Progenitor cell of endocrine pancreas (in vitro differentiated cells): Measurements from ENCODE around the gene CACNA1B. TPM values are rescaled to one million over a fixed set of nuclear protein-coding genes. Genes with fewer than 3 reads are reported as not detected.

Experiments
- DNase-seq: peaks from one replicate; pipeline ENCODE4 v3.0.0; 2021; ENCODE audit warnings: low spot score; ENCODE audit not compliant: unreplicated experiment
- H3K27ac Mint-ChIP-seq: 2 replicates; pipeline ENCODE4 v1.8.0; 2021; ENCODE audit warnings: mild to moderate bottlenecking, moderate library complexity, mixed read lengths
- H3K27me3 Mint-ChIP-seq: 2 replicates; pipeline ENCODE4 v1.8.0; 2021; ENCODE audit warnings: mixed read lengths
- H3K36me3 Mint-ChIP-seq: 2 replicates; pipeline ENCODE4 v1.8.0; 2022; ENCODE audit warnings: mixed read lengths; ENCODE audit not compliant: insufficient read depth
- H3K4me1 Mint-ChIP-seq: 2 replicates; pipeline ENCODE4 v1.8.0; 2021; ENCODE audit warnings: low read depth, mixed read lengths
- H3K4me3 Mint-ChIP-seq: 2 replicates; pipeline ENCODE4 v1.8.0; 2021; ENCODE audit warnings: low read depth, mild to moderate bottlenecking, moderate library complexity, mixed read lengths
- H3K9me3 Mint-ChIP-seq: 2 replicates; pipeline ENCODE4 v1.8.0; 2021; ENCODE audit warnings: low read depth, mixed read lengths
- CTCF ChIP-seq: fragments of 200-600 bp; sonication (generic); IDR thresholded peaks from one replicate; pipeline ENCODE4 v1.5.0; 2021; ENCODE audit warnings: antibody characterized with exemption, mild to moderate bottlenecking; ENCODE audit not compliant: unreplicated experiment
- total RNA-seq: library from RNA; stranded (reverse); gene quantifications from 2 replicates; pipeline ENCODE4 v1.2.1, GENCODE V29; 2021

The CACNA1B gene
- total RNA-seq, 1 donor from 2014 or later: 2.4 TPM

- no peak for TF ChIP-seq CTCF
- DNase-seq: no peak
- Mint-ChIP-seq H3K9me3 (no peaks in the 10 kb centered on the region), H3K36me3 (no peaks in the 10 kb centered on the region), H3K4me1 (no peaks in the 10 kb centered on the region), H3K4me3 (no peak overlapping the region), H3K27ac (no peak overlapping the region), H3K27me3 (no peaks in the 10 kb centered on the region)
Measured at GRCh38 chr9:138069731-138070456, 192.3 kb downstream of the CACNA1B start.

DNA sequence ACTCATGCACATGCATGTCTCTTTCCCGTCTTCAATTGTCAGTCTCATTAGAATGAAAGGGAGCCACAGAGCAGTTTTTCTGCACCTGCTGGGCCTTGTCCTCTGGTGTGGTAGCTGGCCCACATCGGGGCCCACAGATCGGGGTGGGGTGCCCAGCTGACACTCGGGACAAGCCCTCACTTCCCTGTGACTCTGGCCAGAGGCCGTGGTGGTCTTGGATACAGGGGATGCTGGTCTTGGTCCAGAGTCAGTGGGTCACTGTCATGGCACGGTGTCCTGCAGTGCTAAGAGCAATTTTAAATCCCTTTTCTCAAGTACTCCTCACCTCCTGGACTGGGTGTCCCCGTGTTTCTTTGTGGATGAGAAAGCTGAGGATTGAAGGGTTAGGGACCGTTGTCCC, 193.2 kb downstream of the CACNA1B start:
- Mint-ChIP-seq H3K36me3 (no peaks in the 10 kb centered on the region), H3K4me3 (no peak overlapping the region), H3K27ac (no peak overlapping the region), H3K9me3 (no peaks in the 10 kb centered on the region), H3K27me3 (no peaks in the 10 kb centered on the region), H3K4me1 (no peaks in the 10 kb centered on the region)
- DNase-seq: no peak
- no peak for TF ChIP-seq CTCF

DNA sequence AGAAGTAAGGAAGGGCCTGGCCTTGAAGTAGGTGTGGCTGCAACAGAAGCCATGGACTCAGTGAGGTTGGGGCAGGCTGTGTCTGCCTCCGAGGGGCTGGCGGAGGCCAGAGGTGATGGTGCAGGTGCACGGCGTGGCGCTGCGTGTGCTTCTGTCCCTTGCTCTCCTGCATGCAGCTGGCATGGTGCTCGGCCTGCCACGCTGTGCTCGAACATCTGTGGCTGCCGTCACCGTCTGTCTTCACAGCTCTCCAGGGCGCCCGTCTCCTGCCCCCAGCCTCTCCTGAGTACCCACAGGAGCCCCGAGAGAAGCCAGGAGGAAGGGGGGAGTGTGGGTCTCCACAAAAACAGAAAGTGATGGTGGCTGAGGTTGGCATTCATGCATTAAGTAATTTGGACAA, 193.7 kb downstream of the CACNA1B start:
- TF ChIP-seq CTCF: no peak
- Mint-ChIP-seq H3K4me3 (no peak overlapping the region), H3K27ac (no peak overlapping the region), H3K36me3 (no peaks in the 10 kb centered on the region), H3K27me3 (no peaks in the 10 kb centered on the region), H3K4me1 (no peaks in the 10 kb centered on the region), H3K9me3 (no peaks in the 10 kb centered on the region)
- no peak for DNase-seq

DNA sequence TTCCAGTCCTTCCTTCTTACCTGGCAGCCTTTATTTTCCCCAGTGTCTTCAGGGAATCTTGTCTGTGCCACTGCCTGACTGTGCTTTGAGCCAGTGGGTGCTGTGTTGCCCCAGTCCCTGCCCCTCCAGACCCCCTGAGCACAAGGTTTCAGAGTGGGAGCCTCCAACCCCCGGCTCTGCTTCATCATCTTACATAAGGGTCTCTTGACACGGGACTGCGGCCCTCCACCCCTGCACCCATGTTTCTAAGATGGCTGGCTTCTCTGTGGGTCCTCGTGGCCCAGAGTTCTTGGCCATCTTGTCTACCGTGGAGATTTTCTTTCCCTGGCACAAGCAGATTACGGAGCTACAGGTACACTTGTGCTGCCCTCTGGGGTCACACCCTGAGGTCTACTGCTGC, 194.1 kb downstream of the CACNA1B start:
- Mint-ChIP-seq H3K9me3 (no peaks in the 10 kb centered on the region), H3K36me3 (no peaks in the 10 kb centered on the region), H3K27me3 (no peaks in the 10 kb centered on the region), H3K27ac (no peak overlapping the region), H3K4me3 (no peak overlapping the region), H3K4me1 (no peaks in the 10 kb centered on the region)
- DNase-seq: no peak
- no peak for TF ChIP-seq CTCF

DNA sequence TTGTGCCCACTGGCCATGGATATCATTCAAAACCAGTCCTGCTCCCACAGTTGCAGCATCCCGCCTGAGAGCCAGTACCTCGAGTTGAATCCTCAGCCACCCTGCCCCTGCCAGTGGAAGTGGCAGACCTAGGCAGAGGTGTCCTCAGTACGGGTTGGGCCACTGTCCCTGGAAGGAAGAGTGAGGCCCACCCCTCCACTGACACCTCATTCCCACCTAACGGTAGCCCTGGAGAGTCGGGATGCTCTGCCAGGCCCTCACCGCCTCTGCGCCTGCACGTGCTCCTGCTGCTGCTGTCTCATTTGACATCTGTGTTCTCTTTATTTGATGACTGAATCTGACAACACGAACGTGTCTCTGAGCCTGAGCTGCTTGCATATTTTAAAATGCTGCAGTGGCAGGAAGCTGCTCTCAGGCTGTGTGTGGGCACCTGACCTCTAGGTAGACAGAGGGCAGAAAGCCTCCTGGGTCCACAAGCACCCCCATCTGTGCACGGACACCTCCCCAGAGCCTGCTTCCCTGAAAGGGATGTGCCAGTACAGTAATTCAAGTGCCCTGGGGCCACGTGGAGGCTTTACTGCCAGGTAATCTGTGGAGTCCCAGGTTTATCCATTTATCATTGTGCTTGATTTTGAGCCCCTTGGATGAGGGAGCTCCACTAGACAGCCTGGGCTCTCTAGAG, 194.7 kb downstream of the CACNA1B start:
- Mint-ChIP-seq H3K4me1 (no peaks in the 10 kb centered on the region), H3K4me3 (no peak overlapping the region), H3K27ac (no peak overlapping the region), H3K36me3 (no peaks in the 10 kb centered on the region), H3K9me3 (no peaks in the 10 kb centered on the region), H3K27me3 (no peaks in the 10 kb centered on the region)
- DNase-seq: no peak
- no peak for TF ChIP-seq CTCF
